HEK293T (cell line): ENCODE measurements around the gene TYMP.

Source experiments
- BHLHE40 ChIP-seq: fragments of 450-650 bp; IDR thresholded peaks from 2 replicates; pipeline ENCODE4 v1.6.1; 2016; ENCODE audit warnings: mild to moderate bottlenecking, moderate library complexity, borderline replicate concordance
- ELF4 ChIP-seq: fragments of 450-650 bp; IDR thresholded peaks from 2 replicates; pipeline ENCODE4 v1.6.1; 2017; ENCODE audit warnings: antibody characterized with exemption
- FOXA1 ChIP-seq: fragments of 450-650 bp; IDR thresholded peaks from 2 replicates; pipeline ENCODE4 v1.6.1; 2016; ENCODE audit warnings: mild to moderate bottlenecking
- FOXK2 ChIP-seq: fragments of 450-650 bp; IDR thresholded peaks from 2 replicates; pipeline ENCODE4 v1.6.1; 2016; ENCODE audit warnings: mild to moderate bottlenecking
- FOXM1 ChIP-seq: fragments of 450-650 bp; IDR thresholded peaks from 2 replicates; pipeline ENCODE4 v1.6.1; 2017; ENCODE audit warnings: mild to moderate bottlenecking, borderline replicate concordance
- HDGF ChIP-seq: fragments of 450-650 bp; IDR thresholded peaks from 2 replicates; pipeline ENCODE4 v1.6.1; 2017; ENCODE audit warnings: antibody characterized with exemption, borderline replicate concordance
- TARDBP ChIP-seq: fragments of 450-650 bp; IDR thresholded peaks from 2 replicates; pipeline ENCODE4 v1.6.1; 2016

DNA sequence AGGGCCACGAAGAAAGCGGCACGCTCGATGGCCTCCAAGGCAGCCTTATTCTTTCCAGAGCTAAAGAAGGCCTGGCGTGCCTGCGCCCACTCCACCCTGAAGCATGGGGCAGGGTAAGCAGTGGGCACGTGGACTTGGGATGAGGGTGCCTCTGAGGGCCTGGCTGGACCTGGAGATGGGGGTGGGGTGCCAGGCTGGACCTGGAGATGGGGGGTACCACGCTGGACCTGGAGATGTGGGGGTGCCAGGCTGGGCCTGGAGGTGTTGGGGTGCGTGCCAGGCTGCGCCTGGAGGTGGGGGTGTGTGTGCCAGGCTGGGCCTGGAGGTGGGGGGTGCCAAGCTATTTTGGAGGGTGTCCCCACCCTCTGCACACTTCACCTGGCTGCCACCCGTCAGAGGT lies 43.2 kb upstream of the TYMP start:
- TF ChIP-seq FOXM1, result no peak
- no peak for TF ChIP-seq FOXA1
- TF ChIP-seq TARDBP, result no peak
- TF ChIP-seq BHLHE40, result no peak
- TF ChIP-seq ELF4, result no peak
- TF ChIP-seq HDGF, result no peak
- no peak for TF ChIP-seq FOXK2
